ENCODE measurements around the gene SSTR3.

The SSTR3 gene

DNA sequence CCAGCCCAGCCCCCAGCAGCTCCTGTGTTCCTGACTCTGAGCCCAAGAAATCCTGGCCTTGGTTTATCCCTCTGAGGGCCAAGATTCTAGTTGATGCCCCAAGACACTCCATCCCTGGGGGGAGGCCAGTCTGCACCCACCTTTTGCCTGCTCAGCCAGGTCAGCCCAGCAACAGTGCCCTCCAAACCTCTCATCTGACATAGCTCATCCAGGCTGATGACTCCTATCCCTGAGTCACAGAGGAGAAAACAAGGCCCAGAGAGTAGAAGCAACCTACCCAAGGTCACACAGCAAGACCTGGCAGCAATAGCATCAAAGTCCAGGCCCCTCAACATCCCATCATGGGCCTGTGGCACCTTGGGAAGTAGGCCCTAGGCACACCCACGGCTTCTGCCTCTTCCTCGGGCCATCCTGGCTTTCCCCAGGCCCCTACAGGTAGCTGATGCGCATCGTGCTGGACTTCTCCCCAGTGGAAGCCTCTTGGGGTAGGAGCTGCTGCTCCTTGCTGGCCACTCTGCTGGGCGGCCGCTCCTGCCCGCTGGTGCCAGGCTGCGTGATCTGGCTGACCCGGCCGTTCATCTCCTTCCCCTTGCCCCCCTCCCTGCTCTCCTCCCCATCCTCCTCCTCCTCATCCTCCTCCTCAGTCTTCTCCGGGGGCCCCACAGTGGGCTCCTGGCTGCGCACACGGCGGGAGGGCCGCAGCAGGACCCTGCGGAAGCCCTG lies 6.0 kb downstream of the SSTR3 start:
- H3K4me1 ChIP-seq (ENCODE audit: control insufficient read depth in 2 of 2, insufficient read depth in 1 of 2, low read depth in 1 of 2, low read length in 2 of 2) = peaks cover 0 to 1% of the 10 kb centered on the region in 2 donors
- H2BK12ac ChIP-seq (ENCODE audit: low read length) = peak overlapping the region; percentile 8
- peak overlapping the region; percentile 87 for H2BK15ac ChIP-seq (ENCODE audit: low read length)
- peaks cover 0 to 41% (median 0%) of the 10 kb centered on the region in 3 experiments for H3K27me3 ChIP-seq (ENCODE audit: control insufficient read depth in 3 of 3, insufficient read depth in 3 of 3, low read depth in 1 of 3, low read length in 3 of 3)
- H3K4me2 ChIP-seq (ENCODE audit: insufficient read depth, low read length, poor library complexity, severe bottlenecking) = no peak overlapping the region
- no peak for DNase-seq (ENCODE audit: low spot score)
- H2AK5ac ChIP-seq (ENCODE audit: low read depth, low read length) = peak overlapping the region; percentile 66
- H4K91ac ChIP-seq (ENCODE audit: low read depth, low read length, poor library complexity) = no peak overlapping the region
- no peak overlapping the region for H3K4me3 ChIP-seq (ENCODE audit: low read length in 2 of 2)
- H3K4ac ChIP-seq (ENCODE audit: low read length) = no peak overlapping the region
- H3K36me3 ChIP-seq (replicated peaks in 1 of 2; ENCODE audit: control insufficient read depth in 2 of 2, insufficient read depth in 2 of 2, low read length in 2 of 2) = no peaks in the 10 kb centered on the region
- no CpG with 5 or more reads among the region's 16 CpGs for whole genome bisulfite sequencing, 2 donors (ENCODE audit: extremely low coverage in 2 of 2, insufficient read length in 2 of 2, insufficient replicate concordance in 1 of 2)
- no peak overlapping the region for H3K9ac ChIP-seq (ENCODE audit: low read depth, low read length, poor library complexity)
- no peaks in the 10 kb centered on the region for H3K79me1 ChIP-seq (ENCODE audit: low read depth, low read length)
- H3K23ac ChIP-seq (ENCODE audit: low read depth, low read length, poor library complexity) = peak overlapping the region; percentile 37
- no peak overlapping the region for H2AFZ ChIP-seq (ENCODE audit: low read length)
- H3K27ac ChIP-seq (replicated peaks; ENCODE audit: low read length) = no peak overlapping the region
- no peak overlapping the region for H4K8ac ChIP-seq (ENCODE audit: low read depth, low read length)
- no peak overlapping the region for H3K14ac ChIP-seq (ENCODE audit: low read length)
- H3K18ac ChIP-seq (ENCODE audit: low read length) = no peak overlapping the region
- no peaks in the 10 kb centered on the region for H3K9me3 ChIP-seq (replicated peaks in 1 of 2; ENCODE audit: control insufficient read depth in 2 of 2, insufficient read depth in 1 of 2, low read depth in 1 of 2, low read length in 2 of 2)
- no peak overlapping the region for H2BK5ac ChIP-seq (ENCODE audit: low read length)
- H2BK120ac ChIP-seq (ENCODE audit: low read depth, low read length) = no peak overlapping the region

- Histone ChIP-seq H3K18ac (ENCODE audit: low read length) (no peak overlapping the region), H3K14ac (ENCODE audit: low read length) (no peak overlapping the region), H4K8ac (ENCODE audit: low read depth, low read length) (no peak overlapping the region), H2AFZ (ENCODE audit: low read length) (no peak overlapping the region), H2BK15ac (ENCODE audit: low read length) (no peak overlapping the region), H4K91ac (ENCODE audit: low read depth, low read length, poor library complexity) (no peak overlapping the region), H3K23ac (ENCODE audit: low read depth, low read length, poor library complexity) (peak overlapping the region; percentile 22), H2BK12ac (ENCODE audit: low read length) (no peak overlapping the region), H3K27me3 (ENCODE audit: control insufficient read depth in 3 of 3, insufficient read depth in 3 of 3, low read depth in 1 of 3, low read length in 3 of 3) (peaks cover 0 to 30% (median 0%) of the 10 kb centered on the region in 3 experiments), H3K9me3 (replicated peaks in 1 of 2; ENCODE audit: control insufficient read depth in 2 of 2, insufficient read depth in 1 of 2, low read depth in 1 of 2, low read length in 2 of 2) (no peaks in the 10 kb centered on the region), H3K79me1 (ENCODE audit: low read depth, low read length) (no peaks in the 10 kb centered on the region), H3K36me3 (replicated peaks in 1 of 2; ENCODE audit: control insufficient read depth in 2 of 2, insufficient read depth in 2 of 2, low read length in 2 of 2) (no peaks in the 10 kb centered on the region), H3K4me2 (ENCODE audit: insufficient read depth, low read length, poor library complexity, severe bottlenecking) (no peak overlapping the region), H3K27ac (replicated peaks; ENCODE audit: low read length) (no peak overlapping the region), H2BK5ac (ENCODE audit: low read length) (no peak overlapping the region), H3K4ac (ENCODE audit: low read length) (no peak overlapping the region), H3K4me1 (ENCODE audit: control insufficient read depth in 2 of 2, insufficient read depth in 1 of 2, low read depth in 1 of 2, low read length in 2 of 2) (peaks cover 0 to 1% of the 10 kb centered on the region in 2 donors), H2AK5ac (ENCODE audit: low read depth, low read length) (peak overlapping the region; percentile 24), H3K9ac (ENCODE audit: low read depth, low read length, poor library complexity) (no peak overlapping the region), H3K4me3 (ENCODE audit: low read length in 2 of 2) (no peak overlapping the region), H2BK120ac (ENCODE audit: low read depth, low read length) (no peak overlapping the region)
- no CpG with 5 or more reads among the region's 5 CpGs for WGBS, 2 donors (ENCODE audit: extremely low coverage in 2 of 2, insufficient read length in 2 of 2, insufficient replicate concordance in 1 of 2)
- DNase-seq (ENCODE audit: low spot score) = no peak
Measured at GRCh38 chr22:37205046-37205445, 7.2 kb downstream of the SSTR3 start.

DNA sequence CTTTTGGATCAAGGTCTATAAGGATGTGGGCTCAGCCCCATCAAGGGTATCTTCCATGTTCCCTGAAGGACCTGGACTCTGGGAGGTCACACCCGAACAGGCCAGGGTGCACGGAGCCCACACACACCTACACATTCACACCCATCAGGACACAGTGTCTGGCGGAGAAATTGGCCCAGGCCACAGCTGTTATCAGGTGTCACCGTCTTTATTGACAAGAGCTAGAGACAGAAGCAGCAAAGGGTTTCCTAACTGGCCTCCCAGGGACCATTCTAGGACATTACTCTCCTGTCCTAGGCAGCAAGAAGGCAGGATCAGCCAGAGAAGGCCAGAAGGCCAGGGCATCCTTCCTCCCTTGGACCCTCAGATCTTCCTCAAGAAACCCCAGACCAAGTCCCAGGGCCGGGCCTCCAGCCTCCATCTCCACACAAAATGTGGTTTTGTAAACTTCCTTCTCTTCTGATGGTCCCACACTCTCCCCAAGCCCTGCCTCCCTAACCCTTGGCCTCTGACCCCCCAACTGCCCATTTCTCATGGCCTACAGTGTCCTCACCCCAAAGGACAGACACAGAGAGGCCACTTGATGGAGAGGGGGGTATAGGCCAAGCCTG lies 8.1 kb downstream of the SSTR3 start:
- Histone ChIP-seq H3K4me3 (ENCODE audit: low read length in 2 of 2) (no peak overlapping the region), H4K8ac (ENCODE audit: low read depth, low read length) (no peak overlapping the region), H2AK5ac (ENCODE audit: low read depth, low read length) (peak overlapping the region; percentile 53), H2AFZ (ENCODE audit: low read length) (no peak overlapping the region), H3K9ac (ENCODE audit: low read depth, low read length, poor library complexity) (no peak overlapping the region), H2BK5ac (ENCODE audit: low read length) (no peak overlapping the region), H3K27ac (replicated peaks; ENCODE audit: low read length) (no peak overlapping the region), H3K4me1 (ENCODE audit: control insufficient read depth in 2 of 2, insufficient read depth in 1 of 2, low read depth in 1 of 2, low read length in 2 of 2) (peaks cover 0 to 4% of the 10 kb centered on the region in 2 donors), H3K4me2 (ENCODE audit: insufficient read depth, low read length, poor library complexity, severe bottlenecking) (no peak overlapping the region), H2BK120ac (ENCODE audit: low read depth, low read length) (no peak overlapping the region), H4K91ac (ENCODE audit: low read depth, low read length, poor library complexity) (no peak overlapping the region), H3K27me3 (ENCODE audit: control insufficient read depth in 3 of 3, insufficient read depth in 3 of 3, low read depth in 1 of 3, low read length in 3 of 3) (peaks cover 0 to 24% (median 0%) of the 10 kb centered on the region in 3 experiments), H3K18ac (ENCODE audit: low read length) (no peak overlapping the region), H3K9me3 (replicated peaks in 1 of 2; ENCODE audit: control insufficient read depth in 2 of 2, insufficient read depth in 1 of 2, low read depth in 1 of 2, low read length in 2 of 2) (no peaks in the 10 kb centered on the region), H3K79me1 (ENCODE audit: low read depth, low read length) (no peaks in the 10 kb centered on the region), H3K4ac (ENCODE audit: low read length) (no peak overlapping the region), H3K36me3 (replicated peaks in 1 of 2; ENCODE audit: control insufficient read depth in 2 of 2, insufficient read depth in 2 of 2, low read length in 2 of 2) (no peaks in the 10 kb centered on the region), H3K14ac (ENCODE audit: low read length) (no peak overlapping the region), H2BK15ac (ENCODE audit: low read length) (no peak overlapping the region), H2BK12ac (ENCODE audit: low read length) (no peak overlapping the region), H3K23ac (ENCODE audit: low read depth, low read length, poor library complexity) (no peak overlapping the region)
- DNase-seq (ENCODE audit: low spot score) = no peak
- WGBS, 2 donors (ENCODE audit: extremely low coverage in 2 of 2, insufficient read length in 2 of 2, insufficient replicate concordance in 1 of 2) = no CpG with 5 or more reads among the region's 5 CpGs

GRCh38 chr22:37203354-37204044 lies 8.8 kb downstream of the SSTR3 start:
- no peak overlapping the region for H3K4me2 ChIP-seq (ENCODE audit: insufficient read depth, low read length, poor library complexity, severe bottlenecking)
- peak overlapping the region; percentile 10 for H3K14ac ChIP-seq (ENCODE audit: low read length)
- peak overlapping the region; percentile 53 for H2AK5ac ChIP-seq (ENCODE audit: low read depth, low read length)
- H3K27ac ChIP-seq (replicated peaks; ENCODE audit: low read length) = no peak overlapping the region
- peak overlapping the region; percentile 35 for H2BK12ac ChIP-seq (ENCODE audit: low read length)
- H3K27me3 ChIP-seq (ENCODE audit: control insufficient read depth in 3 of 3, insufficient read depth in 3 of 3, low read depth in 1 of 3, low read length in 3 of 3) = peaks cover 0 to 18% (median 0%) of the 10 kb centered on the region in 3 experiments
- H3K9me3 ChIP-seq (replicated peaks in 1 of 2; ENCODE audit: control insufficient read depth in 2 of 2, insufficient read depth in 1 of 2, low read depth in 1 of 2, low read length in 2 of 2) = no peaks in the 10 kb centered on the region
- peaks cover 0 to 4% of the 10 kb centered on the region in 2 donors for H3K4me1 ChIP-seq (ENCODE audit: control insufficient read depth in 2 of 2, insufficient read depth in 1 of 2, low read depth in 1 of 2, low read length in 2 of 2)
- H3K4ac ChIP-seq (ENCODE audit: low read length) = no peak overlapping the region
- H4K8ac ChIP-seq (ENCODE audit: low read depth, low read length) = peak overlapping the region; percentile 98
- H4K91ac ChIP-seq (ENCODE audit: low read depth, low read length, poor library complexity) = no peak overlapping the region
- no peak overlapping the region for H2BK120ac ChIP-seq (ENCODE audit: low read depth, low read length)
- DNase-seq (ENCODE audit: low spot score) = no peak
- no CpG with 5 or more reads among the region's 16 CpGs for WGBS, 2 donors (ENCODE audit: extremely low coverage in 2 of 2, insufficient read length in 2 of 2, insufficient replicate concordance in 1 of 2)
- H3K36me3 ChIP-seq (replicated peaks in 1 of 2; ENCODE audit: control insufficient read depth in 2 of 2, insufficient read depth in 2 of 2, low read length in 2 of 2) = no peaks in the 10 kb centered on the region
- H2BK5ac ChIP-seq (ENCODE audit: low read length) = peak overlapping the region; percentile 75
- peak overlapping the region in 1 of 2 donors; percentile 46 for H3K4me3 ChIP-seq (ENCODE audit: low read length in 2 of 2)
- peak overlapping the region; percentile 73 for H3K9ac ChIP-seq (ENCODE audit: low read depth, low read length, poor library complexity)
- H2AFZ ChIP-seq (ENCODE audit: low read length) = no peak overlapping the region
- H3K79me1 ChIP-seq (ENCODE audit: low read depth, low read length) = no peaks in the 10 kb centered on the region
- H3K18ac ChIP-seq (ENCODE audit: low read length) = peak overlapping the region; percentile 68
- H3K23ac ChIP-seq (ENCODE audit: low read depth, low read length, poor library complexity) = peak overlapping the region; percentile 83
- no peak overlapping the region for H2BK15ac ChIP-seq (ENCODE audit: low read length)

All from neuronal stem cell (in vitro differentiated cells).